Measurements from ENCODE around the gene CHID1. TPM values are rescaled to one million over a fixed set of nuclear protein-coding genes. Genes with fewer than 3 reads are reported as not detected.
A peak's percentile ranks its signal among the peaks of the same experiment; 100 is the strongest.

CHID1 gene
- total RNA-seq, 1 donor from 2014 or later = 56.6 TPM

DNA sequence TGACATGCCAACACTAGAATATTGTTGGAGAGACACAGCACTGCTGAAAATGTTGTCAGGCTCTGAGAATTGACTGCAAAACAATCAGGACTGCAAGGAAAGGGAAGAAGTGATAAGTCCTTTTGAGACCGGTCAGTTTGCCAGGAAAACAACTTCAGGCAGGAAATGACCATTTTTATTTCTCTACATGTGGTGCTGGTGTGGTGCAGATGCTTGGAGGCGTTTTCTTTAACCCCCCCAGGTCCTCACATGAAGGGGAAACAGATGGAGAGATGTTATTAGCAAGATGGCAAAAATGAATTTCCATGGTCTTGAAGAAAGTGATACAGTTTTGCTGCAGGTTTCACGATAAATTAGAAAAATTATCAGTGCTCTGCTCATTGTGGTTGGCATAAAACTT, 20.8 kb upstream of the CHID1 start:
- Histone ChIP-seq H4K20me1 (ENCODE audit: low read depth) (peaks cover 92% of the 10 kb centered on the region), H3K9me3 (ENCODE audit: low read depth) (no peaks in the 10 kb centered on the region), H3K4me3 (no peak overlapping the region), H3K27me3 (no peaks in the 10 kb centered on the region), H3K36me3 (no peaks in the 10 kb centered on the region), H2AFZ (replicated peaks) (no peak overlapping the region), H3K27ac (no peak overlapping the region), H3K4me1 (peaks cover 17% of the 10 kb centered on the region), H3K4me2 (no peak overlapping the region), H3K79me2 (ENCODE audit: low read depth) (peaks cover 99% of the 10 kb centered on the region), H3K9ac (no peak overlapping the region), H3F3A (ENCODE audit: low read depth) (peaks cover 33% of the 10 kb centered on the region)
- Mint-ChIP-seq H3K27me3 (ENCODE audit: insufficient read depth, low read depth) (peaks cover 9% of the 10 kb centered on the region), H3K4me1 (peaks cover 36% of the 10 kb centered on the region), H3K9me3 (no peaks in the 10 kb centered on the region), H3K27ac (no peak overlapping the region), H3K36me3 (peaks cover 7% of the 10 kb centered on the region), H3K4me3 (no peak overlapping the region)
- TF ChIP-seq EZH2 (IDR thresholded peaks at IDR 0.05) (no peak), EZH2phosphoT487 (IDR thresholded peaks at IDR 0.05) (no peak), CTCF (IDR thresholded peaks at IDR 0.05) (no peak)
- DNase-seq (ENCODE audit: low spot score) = no peak

DNA sequence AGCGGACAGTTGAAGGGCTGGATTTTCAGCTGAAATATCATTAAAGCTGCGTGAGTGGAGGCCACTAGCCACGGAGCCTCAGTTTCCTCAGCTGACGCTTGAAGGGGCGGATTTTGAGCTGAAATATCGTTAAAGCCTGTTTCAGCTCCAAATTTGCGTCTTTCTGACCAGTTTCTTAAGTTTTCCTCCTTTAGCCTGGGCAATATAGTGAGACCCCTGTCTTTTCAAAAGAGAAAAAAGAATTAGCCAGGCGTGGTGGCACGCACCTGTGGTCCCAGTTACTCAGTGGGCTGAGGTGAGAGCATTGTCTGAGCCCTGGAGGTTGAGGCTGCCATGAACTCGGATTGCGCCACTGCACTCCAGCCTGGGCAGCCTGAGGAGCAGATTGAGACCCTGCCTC, 18.8 kb upstream of the CHID1 start:
- Histone ChIP-seq H3K27ac (no peak overlapping the region), H3F3A (ENCODE audit: low read depth) (peaks cover 25% of the 10 kb centered on the region), H3K27me3 (no peaks in the 10 kb centered on the region), H3K36me3 (no peaks in the 10 kb centered on the region), H3K4me3 (no peak overlapping the region), H3K9me3 (ENCODE audit: low read depth) (no peaks in the 10 kb centered on the region), H3K9ac (no peak overlapping the region), H2AFZ (replicated peaks) (no peak overlapping the region), H3K4me2 (no peak overlapping the region), H3K4me1 (peaks cover 13% of the 10 kb centered on the region), H4K20me1 (ENCODE audit: low read depth) (peaks cover 81% of the 10 kb centered on the region), H3K79me2 (ENCODE audit: low read depth) (peaks cover 82% of the 10 kb centered on the region)
- Mint-ChIP-seq H3K4me1 (peaks cover 35% of the 10 kb centered on the region), H3K27me3 (ENCODE audit: insufficient read depth, low read depth) (peaks cover 9% of the 10 kb centered on the region), H3K27ac (no peak overlapping the region), H3K36me3 (peaks cover 6% of the 10 kb centered on the region), H3K9me3 (no peaks in the 10 kb centered on the region), H3K4me3 (no peak overlapping the region)
- DNase-seq (ENCODE audit: low spot score) = no peak
- TF ChIP-seq CTCF (IDR thresholded peaks at IDR 0.05) = no peak
- no peak for TF ChIP-seq EZH2phosphoT487 (IDR thresholded peaks at IDR 0.05)
- TF ChIP-seq EZH2 (IDR thresholded peaks at IDR 0.05) = no peak

DNA sequence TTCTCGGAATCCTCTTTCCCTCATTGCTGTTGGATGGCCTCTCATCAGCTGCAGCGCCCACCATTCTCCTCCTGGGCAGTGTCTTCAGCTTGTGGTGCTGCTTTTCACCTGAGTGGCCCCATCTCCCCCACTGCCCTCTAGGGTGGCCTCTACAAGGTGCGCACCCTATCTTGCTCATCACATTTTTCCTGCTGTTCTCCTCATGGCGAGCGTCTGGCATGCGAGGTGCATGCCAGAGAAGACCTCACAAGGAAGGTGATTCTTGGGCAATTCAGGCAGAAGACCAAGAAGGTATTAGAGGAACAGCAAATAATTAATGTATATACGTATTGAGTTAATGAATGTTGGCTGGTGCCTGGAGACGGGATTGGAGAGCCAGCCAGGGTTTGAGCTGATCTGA, 18.2 kb upstream of the CHID1 start:
- TF ChIP-seq CTCF (IDR thresholded peaks at IDR 0.05) (no peak), EZH2phosphoT487 (IDR thresholded peaks at IDR 0.05) (no peak), EZH2 (IDR thresholded peaks at IDR 0.05) (no peak)
- Mint-ChIP-seq H3K4me3 (peak overlapping the region; percentile 51), H3K36me3 (peaks cover 6% of the 10 kb centered on the region), H3K27ac (no peak overlapping the region), H3K27me3 (ENCODE audit: insufficient read depth, low read depth) (peaks cover 9% of the 10 kb centered on the region), H3K4me1 (peaks cover 32% of the 10 kb centered on the region), H3K9me3 (no peaks in the 10 kb centered on the region)
- DNase-seq (ENCODE audit: low spot score) = no peak
- no peak overlapping the region for H3K4me2 ChIP-seq
- peaks cover 7% of the 10 kb centered on the region for H3K4me1 ChIP-seq
- no peak overlapping the region for H2AFZ ChIP-seq (replicated peaks)
- no peaks in the 10 kb centered on the region for H3K27me3 ChIP-seq
- peaks cover 76% of the 10 kb centered on the region for H3K79me2 ChIP-seq (ENCODE audit: low read depth)
- H3F3A ChIP-seq (ENCODE audit: low read depth) = peaks cover 19% of the 10 kb centered on the region
- no peak overlapping the region for H3K4me3 ChIP-seq
- no peaks in the 10 kb centered on the region for H3K36me3 ChIP-seq
- peaks cover 75% of the 10 kb centered on the region for H4K20me1 ChIP-seq (ENCODE audit: low read depth)
- no peak overlapping the region for H3K9ac ChIP-seq
- H3K9me3 ChIP-seq (ENCODE audit: low read depth) = no peaks in the 10 kb centered on the region
- no peak overlapping the region for H3K27ac ChIP-seq
